ENCODE results near the gene SPINK13. TPM values are rescaled to one million over a fixed set of nuclear protein-coding genes. Genes with fewer than 3 reads are reported as not detected.
"Not testable (repeated sequence)": the region's sequence is repeated elsewhere in the genome, so short reads cannot be mapped to it uniquely, and the experiment has no call there.

Gene SPINK13
- total and polyA plus RNA-seq, 2 of the 13 experiments (the other 11 are each of a cell fraction or from before 2014, with no cell fraction given) = not detected

- H3K9me3 ChIP-seq (ENCODE audit: low read length); H3K36me3 ChIP-seq (replicated peaks in 1 of 2; ENCODE audit: control insufficient read depth in 1 of 2, insufficient read depth in 2 of 2, low read length in 2 of 2); H3K9ac ChIP-seq (ENCODE audit: insufficient read depth, low read depth, low read length); H3K27me3 ChIP-seq (ENCODE audit: control insufficient read depth in 1 of 2, insufficient read depth in 2 of 2, low read length in 2 of 2); H3K79me2 ChIP-seq (ENCODE audit: insufficient read depth, low read length); DNase-seq (ENCODE audit: low spot score); H3K4me1 ChIP-seq (ENCODE audit: insufficient read depth, low read length); H3K27ac ChIP-seq (ENCODE audit: extremely low read length, insufficient read depth, low read length); intact Hi-C loops (cut with micrococcal nuclease; ENCODE audit: unreplicated experiment); H4K20me1 ChIP-seq (ENCODE audit: insufficient read depth, low read length); BruUV-seq (replicated peaks); in situ Hi-C loops (cut with HindIII; ENCODE audit: extremely low pct_ligation_motif_present, low pct_unique_long_range_greater_than_20kb); CTCF ChIA-PET (ENCODE audit: low intra/inter-chr PET ratio, low total read pairs); FAIRE-seq: not testable (repeated sequence)
- H2AFZ ChIP-seq (ENCODE audit: low read length) = peak overlapping the region; percentile 15
- POLR2A ChIA-PET = interaction anchor here (0.7 kb wide), 1 partner anchor 78 kb away, joined by 3 read pairs; no protein-coding TSS in a partner anchor
- H3K4me2 ChIP-seq (ENCODE audit: low read depth, low read length) = peak overlapping the region; percentile 66
- peak overlapping the region in 2 of 3 experiments; percentile 45 to 53; a peak in 4 of 6 replicates for H3K4me3 ChIP-seq (replicated peaks in 1 of 3; ENCODE audit: insufficient read depth in 1 of 3, low read depth in 2 of 3, low read length in 3 of 3)
- ATAC-seq = peak; percentile 42; the same call in 1 of the 3 replicates
- 1% methylated on average over 27 of the region's 42 CpGs for whole genome bisulfite sequencing (ENCODE audit: low lambda C conversion rate)
- TF ChIP-seq SALL1 (CRISPR knock-in tag; IDR thresholded peaks at IDR 0.05) (peak; percentile 28; the same call in 1 of the 2 replicates), FOXA3 (CRISPR knock-in tag; IDR thresholded peaks at IDR 0.05) (0 out of 2 replicates have a peak, but pooled peaks have one; percentile 10), ZNF687 (CRISPR knock-in tag; IDR thresholded peaks at IDR 0.05) (peak; percentile 39; the same call in 1 of the 2 replicates), HOXA3 (CRISPR knock-in tag; IDR thresholded peaks at IDR 0.05) (0 out of 2 replicates have a peak, but pooled peaks have one; percentile 31), GATAD1 (CRISPR knock-in tag; IDR thresholded peaks at IDR 0.05) (0 out of 2 replicates have a peak, but pooled peaks have one; percentile 57), RAD51 (IDR thresholded peaks at IDR 0.05; ENCODE audit: borderline replicate concordance) (peak; percentile 78), BORCS8-MEF2B (CRISPR knock-in tag; IDR thresholded peaks at IDR 0.05) (peak; percentile 36; the same call in 1 of the 2 replicates), ZNF281 (CRISPR knock-in tag; IDR thresholded peaks at IDR 0.05; ENCODE audit: borderline replicate concordance) (peak; percentile 67; the same call in 1 of the 2 replicates), SAP130 (CRISPR knock-in tag; IDR thresholded peaks at IDR 0.05; ENCODE audit: low read depth) (0 out of 2 replicates have a peak, but pooled peaks have one; percentile 17), ZNF772 (CRISPR knock-in tag; IDR thresholded peaks at IDR 0.05) (0 out of 2 replicates have a peak, but pooled peaks have one; percentile 12)
- TF ChIP-seq, protein P1, sequence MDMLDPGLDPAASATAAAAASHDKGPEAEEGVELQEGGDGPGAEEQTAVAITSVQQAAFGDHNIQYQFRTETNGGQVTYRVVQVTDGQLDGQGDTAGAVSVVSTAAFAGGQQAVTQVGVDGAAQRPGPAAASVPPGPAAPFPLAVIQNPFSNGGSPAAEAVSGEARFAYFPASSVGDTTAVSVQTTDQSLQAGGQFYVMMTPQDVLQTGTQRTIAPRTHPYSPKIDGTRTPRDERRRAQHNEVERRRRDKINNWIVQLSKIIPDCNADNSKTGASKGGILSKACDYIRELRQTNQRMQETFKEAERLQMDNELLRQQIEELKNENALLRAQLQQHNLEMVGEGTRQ (IDR thresholded peaks at IDR 0.05; ENCODE audit: low read depth, low read length) = peak; percentile 74
- TF ChIP-seq, protein P1 (CRISPR knock-in tag; IDR thresholded peaks at IDR 0.05; ENCODE audit: borderline replicate concordance) = peak; percentile 83; the same call in 1 of the 2 replicates
- TF ChIP-seq, protein P2, sequence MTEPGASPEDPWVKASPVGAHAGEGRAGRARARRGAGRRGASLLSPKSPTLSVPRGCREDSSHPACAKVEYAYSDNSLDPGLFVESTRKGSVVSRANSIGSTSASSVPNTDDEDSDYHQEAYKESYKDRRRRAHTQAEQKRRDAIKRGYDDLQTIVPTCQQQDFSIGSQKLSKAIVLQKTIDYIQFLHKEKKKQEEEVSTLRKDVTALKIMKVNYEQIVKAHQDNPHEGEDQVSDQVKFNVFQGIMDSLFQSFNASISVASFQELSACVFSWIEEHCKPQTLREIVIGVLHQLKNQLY (CRISPR knock-in tag; IDR thresholded peaks at IDR 0.05) = peak; percentile 97
Measured at GRCh38 chr5:148320011-148320963, 51.7 kb downstream of the SPINK13 start.

All from HepG2 (cell line).